Panc1 (cell line): ENCODE measurements around the gene SHC3. TPM values are rescaled to one million over a fixed set of nuclear protein-coding genes. Genes with fewer than 3 reads are reported as not detected.

Experiments
- ATAC-seq: fragments of 200-7000 bp; cut with Tn5 transposase; 2 replicates; pipeline ENCODE4 v1.9.1; 2020; ENCODE audit warnings: mild to moderate bottlenecking, moderate library complexity
- BruUV-seq: library from RNA; stranded (reverse); fragments of 400-500 nt; replicated peaks from 2 replicates; lab custom pipeline; 2021; lab: Mats Ljungman, UMichigan
- CTCF ChIA-PET: fragments of 300-600 bp; sonication (Branson Sonifier 250); formaldehyde crosslinking; loops from one replicate; lab custom pipeline; 2022; ENCODE audit warnings: antibody characterized with exemption; lab: Charles Lee
- POLR2A ChIA-PET: fragments of 300-600 bp; sonication (Branson Sonifier 250); formaldehyde crosslinking; loops from one replicate; lab custom pipeline; 2022; ENCODE audit warnings: antibody characterized with exemption; lab: Charles Lee
- DNase-seq: peaks from one replicate; pipeline ENCODE4 v3.0.0-alpha.2; 2010; ENCODE audit warnings: low read depth, low spot score
- H3K27ac ChIP-seq: 2 replicates; pipeline ENCODE4 v1.5.1; 2011; ENCODE audit warnings: mild to moderate bottlenecking, low read length, inconsistent platforms
- H3K27me3 ChIP-seq: fragments of 200-500 bp; sonication (Bioruptor generic); 2 replicates; pipeline ENCODE4 v1.6.0; 2014; ENCODE audit warnings: low read length, inconsistent platforms; ENCODE audit not compliant: control insufficient read depth, insufficient read depth
- H3K36me3 ChIP-seq: fragments of 200-500 bp; sonication (Bioruptor generic); 2 replicates; pipeline ENCODE4 v1.5.1; 2014; ENCODE audit warnings: inconsistent platforms, mild to moderate bottlenecking, low read length, moderate library complexity; ENCODE audit not compliant: control insufficient read depth, insufficient read depth
- H3K4me1 ChIP-seq: 2 replicates; pipeline ENCODE4 v1.5.1; 2011; ENCODE audit warnings: inconsistent platforms, mild to moderate bottlenecking, low read length, moderate library complexity; ENCODE audit not compliant: control insufficient read depth, insufficient read depth
- H3K4me3 ChIP-seq, 2 experiments: 2 replicates each; pipeline ENCODE4 v1.5.1; 2011 to 2012; ENCODE audit warnings: low read depth in 2 of 2, low read length in 2 of 2, mild to moderate bottlenecking in 2 of 2, inconsistent platforms in 1 of 2, moderate library complexity in 1 of 2
- H3K9me3 ChIP-seq: fragments of 200-500 bp; sonication (Bioruptor generic); 2 replicates; pipeline ENCODE4 v1.5.1; 2014; ENCODE audit warnings: low read depth, mild to moderate bottlenecking, inconsistent platforms, low read length, moderate library complexity; ENCODE audit not compliant: control insufficient read depth, insufficient read depth
- CTCF ChIP-seq: fragments of 450-650 bp; IDR thresholded peaks from 2 replicates; pipeline ENCODE4 v1.5.1; 2017; ENCODE audit warnings: mild to moderate bottlenecking
- POLR2AphosphoS5 ChIP-seq: IDR thresholded peaks from 2 replicates; pipeline ENCODE4 v1.6.1; 2012; ENCODE audit warnings: mild to moderate bottlenecking, low read depth, low read length, moderate library complexity
- REST ChIP-seq, 2 experiments: IDR thresholded peaks; 2 replicates each; pipeline ENCODE4 v1.6.1; 2011 to 2012; ENCODE audit warnings: low read depth in 2 of 2, control low read depth in 1 of 2, low read length in 1 of 2, mild to moderate bottlenecking in 1 of 2, moderate library complexity in 1 of 2; ENCODE audit not compliant: insufficient read depth in 1 of 2
- SIN3A ChIP-seq: IDR thresholded peaks from 2 replicates; pipeline ENCODE4 v1.6.1; 2012; ENCODE audit warnings: low read depth, mild to moderate bottlenecking, low read length, moderate library complexity, borderline replicate concordance; ENCODE audit not compliant: insufficient read depth
- TCF7L2 ChIP-seq: IDR thresholded peaks from 2 replicates; pipeline ENCODE4 v1.6.1; 2011; ENCODE audit warnings: mild to moderate bottlenecking, low read depth, low read length, inconsistent platforms
- in situ Hi-C: cut with HindIII; loops from 2 replicates; pipeline ENCODE4 v1.10.0; 2016; ENCODE audit warnings: low sequenced_read_pairs, low pct_unique_long_range_greater_than_20kb
- intact Hi-C: fragments of 100-400 bp; cut with micrococcal nuclease; formaldehyde crosslinking; loops from one replicate; pipeline ENCODE4 v1.10.0; 2022; ENCODE audit not compliant: unreplicated experiment
- total RNA-seq: library from RNA; stranded (reverse); gene quantifications from one replicate; pipeline ENCODE4 v1.2.1, GENCODE V29; 2021; ENCODE audit not compliant: unreplicated experiment

SHC3 gene
- total RNA-seq, 1 experiment from 2014 or later: 1.7 TPM

DNA sequence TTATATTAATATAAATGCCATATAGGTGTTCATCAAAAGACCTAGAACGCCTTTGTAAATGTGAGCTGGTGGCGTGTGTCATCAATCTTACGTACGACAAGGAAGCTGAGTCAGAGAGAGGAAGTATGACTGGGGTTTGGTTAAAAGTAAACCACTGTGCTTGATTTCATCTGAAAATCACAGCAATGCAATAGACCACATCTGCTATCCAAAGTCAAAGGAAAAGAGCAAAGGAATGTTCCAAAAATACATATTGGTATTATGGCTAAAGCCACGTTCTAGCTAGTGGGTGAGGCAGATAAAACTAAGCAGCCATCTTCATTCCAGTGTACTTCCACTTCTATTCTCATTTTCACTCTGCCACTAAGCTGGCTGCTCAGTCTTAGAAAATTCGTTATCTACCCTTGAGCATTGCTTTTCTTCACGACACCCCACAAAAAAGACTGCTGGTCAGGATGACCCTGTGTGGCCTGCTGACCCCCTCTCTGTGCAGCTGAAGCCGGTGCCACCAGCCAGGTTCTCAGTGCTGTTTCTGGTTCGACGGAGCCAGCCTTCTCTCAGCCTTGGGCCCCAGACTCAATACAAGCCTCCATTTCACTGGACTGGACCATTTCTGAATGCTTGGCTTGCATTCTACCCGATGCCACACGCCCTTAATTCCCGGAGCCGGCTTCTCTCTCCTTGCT lies 23.8 kb downstream of the SHC3 start:
- DNase-seq (no peak), ATAC-seq (peak; percentile 77)
- Histone ChIP-seq H3K36me3 (no peaks in the 10 kb centered on the region), H3K4me3 (peak overlapping the region in 1 of 2 experiments; percentile 6; a peak in 2 of 4 replicates), H3K9me3 (no peaks in the 10 kb centered on the region), H3K4me1 (no peaks in the 10 kb centered on the region), H3K27me3 (no peaks in the 10 kb centered on the region), H3K27ac (peak overlapping the region; percentile 61; the same call in 1 of the 2 replicates)
- ChIA-PET POLR2A (no interaction called here), CTCF (no interaction called here)
- no TSS peak for BruUV-seq
- in situ Hi-C loops (no loop called here), intact Hi-C loops (no loop called here)
- TF ChIP-seq SIN3A (no peak), REST (IDR thresholded peaks at IDR 0.05; ENCODE audit: insufficient read depth in 1 of 2, low read depth in 2 of 2, low read length in 1 of 2) (no peak), CTCF (no peak), TCF7L2 (no peak), POLR2AphosphoS5 (no peak)

- ChIA-PET CTCF (no interaction called here), POLR2A (interaction anchor here (0.6 kb wide), 1 partner anchor 506 kb away, joined by 3 read pairs; no protein-coding TSS in a partner anchor)
- H3K27me3 ChIP-seq: no peaks in the 10 kb centered on the region
- peak overlapping the region; percentile 61; the same call in 1 of the 2 replicates for H3K27ac ChIP-seq
- no peaks in the 10 kb centered on the region for H3K36me3 ChIP-seq
- intact Hi-C loops: no loop called here
- BruUV-seq: no TSS peak
- DNase-seq: no peak
- TF ChIP-seq TCF7L2 (no peak), POLR2AphosphoS5 (no peak), REST (IDR thresholded peaks at IDR 0.05; ENCODE audit: insufficient read depth in 1 of 2, low read depth in 2 of 2, low read length in 1 of 2) (no peak), SIN3A (no peak), CTCF (no peak)
- in situ Hi-C loops: no loop called here
- no peaks in the 10 kb centered on the region for H3K9me3 ChIP-seq
- ATAC-seq: peak; percentile 69
- H3K4me1 ChIP-seq: no peaks in the 10 kb centered on the region
- H3K4me3 ChIP-seq: peak overlapping the region in 1 of 2 experiments; percentile 6; a peak in 2 of 4 replicates
Measured at GRCh38 chr9:89154218-89154617, 24.4 kb downstream of the SHC3 start.
